OCI-LY7 (cell line): ENCODE measurements around the gene ZSCAN2. TPM values are rescaled to one million over a fixed set of nuclear protein-coding genes. Genes with fewer than 3 reads are reported as not detected.

Experiments
- BruUV-seq: library from RNA; stranded (reverse); fragments of 400-500 nt; replicated peaks from 2 replicates; lab custom pipeline; 2021; lab: Mats Ljungman, UMichigan
- CTCF ChIA-PET: fragments of 300-600 bp; sonication (Branson Sonifier 250); formaldehyde crosslinking; loops from one replicate; lab custom pipeline; 2022; ENCODE audit warnings: antibody characterized with exemption; ENCODE audit not compliant: unreplicated experiment; lab: Charles Lee
- POLR2A ChIA-PET: fragments of 300-600 bp; sonication (Branson Sonifier 250); formaldehyde crosslinking; loops from one replicate; lab custom pipeline; 2022; ENCODE audit warnings: antibody characterized with exemption; lab: Charles Lee
- DNase-seq: peaks from one replicate; pipeline ENCODE4 v3.0.0-alpha.2; 2015; ENCODE audit warnings: low spot score
- H2AFZ ChIP-seq: fragments of 200-600 bp; sonication (generic), shearing (Covaris generic); 2 replicates; pipeline ENCODE4 v1.6.1; 2014; ENCODE audit warnings: mild to moderate bottlenecking, antibody characterized with exemption, low read length, moderate library complexity
- H3K27ac ChIP-seq: fragments of 200-600 bp; sonication (generic); 2 replicates; pipeline ENCODE4 v1.5.1; 2014; ENCODE audit warnings: mixed run types, low read depth, mild to moderate bottlenecking, moderate library complexity, low read length, inconsistent platforms; ENCODE audit not compliant: poor library complexity, severe bottlenecking
- H3K36me3 ChIP-seq: fragments of 200-600 bp; sonication (generic); 2 replicates; pipeline ENCODE4 v1.6.1; 2014; ENCODE audit warnings: mild to moderate bottlenecking, antibody characterized with exemption, low read length, moderate library complexity, mixed read lengths; ENCODE audit not compliant: insufficient read depth
- H3K4me1 ChIP-seq: fragments of 200-600 bp; sonication (generic); 2 replicates; pipeline ENCODE4 v1.5.1; 2014; ENCODE audit warnings: mild to moderate bottlenecking, low read length; ENCODE audit not compliant: insufficient read depth, poor library complexity, severe bottlenecking
- H3K4me2 ChIP-seq: fragments of 200-600 bp; sonication (generic); 2 replicates; pipeline ENCODE4 v1.6.1; 2014; ENCODE audit warnings: mild to moderate bottlenecking, low read length
- H3K4me3 ChIP-seq: fragments of 200-600 bp; sonication (generic); 2 replicates; pipeline ENCODE4 v1.5.1; 2014; ENCODE audit warnings: mild to moderate bottlenecking, low read depth, low read length; ENCODE audit not compliant: poor library complexity, severe bottlenecking
- H3K79me2 ChIP-seq: fragments of 200-600 bp; sonication (generic); 2 replicates; pipeline ENCODE4 v1.6.1; 2016; ENCODE audit warnings: low read depth, mild to moderate bottlenecking, low read length, moderate library complexity, mixed read lengths; ENCODE audit not compliant: insufficient read depth
- H3K9me2 ChIP-seq: fragments of 200-600 bp; sonication (generic); 2 replicates; pipeline ENCODE4 v1.6.1; 2016; ENCODE audit warnings: mild to moderate bottlenecking, low read length, mixed read lengths; ENCODE audit not compliant: insufficient read depth
- H3K9me3 ChIP-seq: fragments of 200-600 bp; sonication (generic); 2 replicates; pipeline ENCODE4 v1.6.1; 2014; ENCODE audit warnings: mild to moderate bottlenecking, mixed run types, low read length, mixed read lengths
- H4K20me1 ChIP-seq: fragments of 200-600 bp; sonication (generic); 2 replicates; pipeline ENCODE4 v1.6.1; 2014; ENCODE audit warnings: mild to moderate bottlenecking, antibody characterized with exemption, low read length, moderate library complexity, mixed read lengths; ENCODE audit not compliant: insufficient read depth
- EZH2phosphoT487 ChIP-seq: fragments of 200-600 bp; sonication (generic); IDR thresholded peaks from 2 replicates; pipeline ENCODE4 v1.6.1; 2018; ENCODE audit warnings: low read depth, borderline replicate concordance, mild to moderate bottlenecking, mixed run types, antibody characterized with exemption, low read length, moderate library complexity, mixed read lengths
- intact Hi-C: fragments of 100-400 bp; cut with micrococcal nuclease; formaldehyde crosslinking; loops from one replicate; pipeline ENCODE4 v1.10.0; 2022; ENCODE audit not compliant: unreplicated experiment
- total RNA-seq, 2 experiments: library from RNA; depleted of rRNA in 1 of 2; stranded (reverse); fragments of >200 nt in 1 of 2; shearing (Covaris generic) in 1 of 2; gene quantifications; 2 replicates each; pipeline ENCODE4 v1.2.3, GENCODE V29; 2014 to 2022
- TF ChIP-seq, protein P1 (sequence below): fragments of 200-600 bp; sonication (generic); conservative IDR thresholded peaks from 2 replicates; pipeline ENCODE4 v1.5.1; 2014; ENCODE audit warnings: mild to moderate bottlenecking, antibody characterized with exemption, low read length, moderate library complexity, mixed read lengths

Gene ZSCAN2
- total RNA-seq, 2 experiments from 2014 or later = 12.0 to 12.4 TPM

DNA sequence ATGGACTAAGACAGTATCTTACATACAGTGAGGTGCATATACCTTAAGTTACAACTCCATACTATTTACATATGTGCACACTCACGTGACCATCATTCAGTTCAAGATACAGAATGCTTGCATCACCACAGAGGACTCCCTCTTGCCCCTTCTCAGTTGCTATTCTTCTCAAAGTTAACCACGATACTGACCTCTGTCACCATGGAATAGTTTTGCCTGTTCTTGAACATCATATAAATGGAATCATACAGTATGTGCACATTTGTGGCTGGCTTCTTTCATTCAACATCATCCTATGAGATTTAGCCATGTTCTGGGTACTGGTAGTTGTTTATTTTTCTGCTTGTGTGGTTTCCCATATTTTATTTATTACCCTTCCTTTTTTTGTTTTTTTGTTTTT, 10.4 kb upstream of the ZSCAN2 start:
- Histone ChIP-seq H3K36me3 (no peaks in the 10 kb centered on the region), H3K9me2 (no peaks in the 10 kb centered on the region), H2AFZ (no peak overlapping the region), H3K27ac (no peak overlapping the region), H3K9me3 (no peaks in the 10 kb centered on the region), H3K4me1 (peaks cover 2% of the 10 kb centered on the region), H3K4me3 (no peak overlapping the region), H3K79me2 (no peaks in the 10 kb centered on the region), H4K20me1 (no peaks in the 10 kb centered on the region), H3K4me2 (no peak overlapping the region)
- intact Hi-C loops = no loop called here
- BruUV-seq = no TSS peak
- ChIA-PET POLR2A (no interaction called here), CTCF (no interaction called here)
- no peak for TF ChIP-seq EZH2phosphoT487
- TF ChIP-seq, protein P1, sequence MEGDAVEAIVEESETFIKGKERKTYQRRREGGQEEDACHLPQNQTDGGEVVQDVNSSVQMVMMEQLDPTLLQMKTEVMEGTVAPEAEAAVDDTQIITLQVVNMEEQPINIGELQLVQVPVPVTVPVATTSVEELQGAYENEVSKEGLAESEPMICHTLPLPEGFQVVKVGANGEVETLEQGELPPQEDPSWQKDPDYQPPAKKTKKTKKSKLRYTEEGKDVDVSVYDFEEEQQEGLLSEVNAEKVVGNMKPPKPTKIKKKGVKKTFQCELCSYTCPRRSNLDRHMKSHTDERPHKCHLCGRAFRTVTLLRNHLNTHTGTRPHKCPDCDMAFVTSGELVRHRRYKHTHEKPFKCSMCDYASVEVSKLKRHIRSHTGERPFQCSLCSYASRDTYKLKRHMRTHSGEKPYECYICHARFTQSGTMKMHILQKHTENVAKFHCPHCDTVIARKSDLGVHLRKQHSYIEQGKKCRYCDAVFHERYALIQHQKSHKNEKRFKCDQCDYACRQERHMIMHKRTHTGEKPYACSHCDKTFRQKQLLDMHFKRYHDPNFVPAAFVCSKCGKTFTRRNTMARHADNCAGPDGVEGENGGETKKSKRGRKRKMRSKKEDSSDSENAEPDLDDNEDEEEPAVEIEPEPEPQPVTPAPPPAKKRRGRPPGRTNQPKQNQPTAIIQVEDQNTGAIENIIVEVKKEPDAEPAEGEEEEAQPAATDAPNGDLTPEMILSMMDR = no peak
- DNase-seq = no peak

- Histone ChIP-seq H3K4me3 (no peak overlapping the region), H3K27ac (no peak overlapping the region), H3K4me2 (no peak overlapping the region), H2AFZ (no peak overlapping the region), H3K79me2 (no peaks in the 10 kb centered on the region), H3K36me3 (no peaks in the 10 kb centered on the region), H3K9me3 (no peaks in the 10 kb centered on the region), H3K4me1 (peaks cover 2% of the 10 kb centered on the region), H3K9me2 (no peaks in the 10 kb centered on the region), H4K20me1 (no peaks in the 10 kb centered on the region)
- intact Hi-C loops = no loop called here
- POLR2A ChIA-PET = interaction anchor here (0.6 to 1.3 kb wide), 3 partner anchors 144 to 335 kb away, joined by 3 to 4 read pairs (median 3); no protein-coding TSS in a partner anchor
- BruUV-seq = no TSS peak
- no peak for DNase-seq
- TF ChIP-seq EZH2phosphoT487 = no peak
- TF ChIP-seq, protein P1 = no peak
- CTCF ChIA-PET = no interaction called here
Observed at GRCh38 chr15:84591815-84592214, 9.0 kb upstream of the ZSCAN2 start.

DNA sequence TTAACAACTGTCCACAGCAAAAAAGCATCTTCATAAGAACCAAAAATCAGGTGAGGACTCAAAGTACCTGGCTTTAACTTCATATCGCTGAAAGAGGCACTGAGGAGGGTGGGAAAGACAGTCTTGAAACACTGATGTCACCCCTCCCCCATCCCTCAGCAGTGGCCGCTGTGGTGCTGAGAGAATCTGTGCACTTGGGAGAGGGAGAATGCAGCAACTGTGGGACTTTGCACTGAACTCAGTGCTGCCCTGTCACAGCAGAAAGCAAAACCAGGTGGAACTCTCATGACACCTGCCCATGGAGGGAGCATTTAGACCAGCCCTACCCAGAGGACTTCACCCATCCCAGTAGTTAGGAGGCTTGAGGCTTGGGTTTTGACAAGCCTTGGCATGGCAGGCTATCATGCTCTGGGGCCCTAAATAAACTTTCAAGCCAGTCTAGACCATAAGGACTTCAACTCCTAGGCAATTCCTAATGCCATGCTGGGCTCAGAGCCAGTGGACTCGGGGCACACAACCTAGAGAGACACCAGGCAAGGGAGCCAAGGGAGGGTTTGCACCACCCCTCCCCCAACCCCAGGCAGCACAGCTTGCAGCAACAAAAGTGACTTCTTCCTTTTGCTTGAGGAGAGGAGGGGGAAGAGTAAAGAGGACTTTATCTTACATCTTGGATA, 6.1 kb upstream of the ZSCAN2 start:
- no peaks in the 10 kb centered on the region for H3K36me3 ChIP-seq
- TF ChIP-seq, protein P1 = no peak
- TF ChIP-seq EZH2phosphoT487 = no peak
- H3K4me3 ChIP-seq = no peak overlapping the region
- no peaks in the 10 kb centered on the region for H3K9me2 ChIP-seq
- POLR2A ChIA-PET = no interaction called here
- no peaks in the 10 kb centered on the region for H3K79me2 ChIP-seq
- intact Hi-C loops = loop anchor here (5.0 kb wide), 2 partner anchors 158 to 233 kb away; no protein-coding TSS in a partner anchor
- H2AFZ ChIP-seq = no peak overlapping the region
- H4K20me1 ChIP-seq = no peaks in the 10 kb centered on the region
- H3K4me2 ChIP-seq = no peak overlapping the region
- peaks cover 22% of the 10 kb centered on the region for H3K4me1 ChIP-seq
- DNase-seq = no peak
- CTCF ChIA-PET = interaction anchor here (0.6 kb wide), 1 partner anchor 26 kb away, joined by 3 read pairs; no protein-coding TSS in a partner anchor
- no TSS peak for BruUV-seq
- H3K27ac ChIP-seq = no peak overlapping the region
- no peaks in the 10 kb centered on the region for H3K9me3 ChIP-seq
